GM12878 (cell line): Measurements from ENCODE around the gene SLC35F3. TPM values are rescaled to one million over a fixed set of nuclear protein-coding genes. Genes with fewer than 3 reads are reported as not detected.
"Not testable (repeated sequence)": the region's sequence is repeated elsewhere in the genome, so short reads cannot be mapped to it uniquely, and the experiment has no call there.

Experiments used
- ATAC-seq: fragments of 200-7000 bp; cut with Tn5 transposase; 3 replicates; pipeline ENCODE4 v1.9.1; 2020; ENCODE audit warnings: mild to moderate bottlenecking, moderate library complexity
- BruUV-seq: library from RNA; stranded (reverse); fragments of 400-500 nt; replicated peaks from 2 replicates; lab custom pipeline; 2021; lab: Mats Ljungman, UMichigan
- CTCF ChIA-PET: fragments of 300-600 bp; sonication (Branson Sonifier 250); formaldehyde crosslinking; extraction: SDS; loops from one replicate; lab custom pipeline; 2021; ENCODE audit warnings: inconsistent platforms; lab: Yijun Ruan, JAX
- POLR2A ChIA-PET: fragments of 350-600 bp; formaldehyde crosslinking; extraction: SDS; loops from one replicate; lab custom pipeline; 2021; ENCODE audit warnings: inconsistent platforms; lab: Charles Lee
- RAD21 ChIA-PET: fragments of 300-600 bp; sonication (Branson Sonifier 250); formaldehyde crosslinking; loops from one replicate; lab custom pipeline; 2023; ENCODE audit warnings: antibody characterized with exemption; ENCODE audit not compliant: unreplicated experiment; lab: Charles Lee
- SMC1A ChIA-PET: fragments of 300-600 bp; sonication (Branson Sonifier 250); formaldehyde crosslinking; loops from one replicate; lab custom pipeline; 2023; ENCODE audit not compliant: unreplicated experiment, uncharacterized antibody; lab: Charles Lee
- DNase-seq: peaks from one replicate; pipeline ENCODE4 v3.0.0-alpha.2; 2011; ENCODE audit warnings: low read depth, low spot score
- FAIRE-seq: peaks from 3 replicates; lab custom pipeline; 2011; peaks lifted over from hg19 to GRCh38; lab: Jason Lieb, UNC
- H2AFZ ChIP-seq: 2 replicates; pipeline ENCODE4 v1.6.0; 2011; ENCODE audit warnings: low read depth, low read length, control low read depth; ENCODE audit not compliant: control insufficient read depth
- H3K27ac ChIP-seq: 2 replicates; pipeline ENCODE4 v1.5.1; 2011; ENCODE audit warnings: control low read depth; ENCODE audit not compliant: control insufficient read depth, insufficient read depth
- H3K27me3 ChIP-seq, 2 experiments: replicated peaks in 1 of 2; 2 replicates each; pipeline versions ENCODE4 v1.6.0 to v1.6.1; 2011; ENCODE audit warnings: low read length in 1 of 2; ENCODE audit not compliant: control insufficient read depth in 2 of 2, insufficient read depth in 2 of 2
- H3K36me3 ChIP-seq, 2 experiments: 2 replicates each; pipeline ENCODE4 v1.5.1; 2011; ENCODE audit warnings: low read length in 1 of 2; ENCODE audit not compliant: control insufficient read depth in 2 of 2, insufficient read depth in 2 of 2
- H3K4me1 ChIP-seq: 2 replicates; pipeline ENCODE4 v1.6.1; 2011; ENCODE audit warnings: mild to moderate bottlenecking, low read length, moderate library complexity, mixed read lengths; ENCODE audit not compliant: control insufficient read depth, insufficient read depth
- H3K4me2 ChIP-seq: 2 replicates; pipeline ENCODE4 v1.6.0; 2011; ENCODE audit warnings: control low read depth; ENCODE audit not compliant: control insufficient read depth, insufficient read depth
- H3K4me3 ChIP-seq: fragments of 200-600 bp; sonication (generic); 2 replicates; pipeline ENCODE4 v1.5.1; 2016
- H3K79me2 ChIP-seq: 2 replicates; pipeline ENCODE4 v1.6.0; 2011; ENCODE audit warnings: low read length; ENCODE audit not compliant: control insufficient read depth, insufficient read depth
- H3K9ac ChIP-seq: 2 replicates; pipeline ENCODE4 v1.8.0; 2011; ENCODE audit warnings: low read length, control low read depth, mixed read lengths; ENCODE audit not compliant: control insufficient read depth, insufficient read depth
- H3K9me3 ChIP-seq: replicated peaks from 3 replicates; pipeline ENCODE4 v1.5.1; 2011; ENCODE audit warnings: mild to moderate bottlenecking, low read length; ENCODE audit not compliant: control insufficient read depth, insufficient read depth
- H4K20me1 ChIP-seq: 2 replicates; pipeline ENCODE4 v1.6.0; 2011; ENCODE audit not compliant: control insufficient read depth, insufficient read depth
- ATF3 ChIP-seq: IDR thresholded peaks from 2 replicates; pipeline ENCODE4 v1.6.1; 2011; ENCODE audit warnings: low read depth, mild to moderate bottlenecking, low read length, moderate library complexity, borderline replicate concordance; ENCODE audit errors: extremely low read depth
- BRCA1 ChIP-seq: IDR thresholded peaks from 2 replicates; pipeline ENCODE4 v1.6.1; 2011; ENCODE audit warnings: low read depth, low read length, improper control_type of control experiment
- JUNB ChIP-seq: IDR thresholded peaks from 2 replicates; pipeline ENCODE4 v1.6.1; 2016; ENCODE audit warnings: antibody characterized with exemption, mild to moderate bottlenecking
- SKIL ChIP-seq: fragments of 450-650 bp; IDR thresholded peaks from 2 replicates; pipeline ENCODE4 v1.6.1; 2017; ENCODE audit warnings: mild to moderate bottlenecking, low read depth, inconsistent platforms; ENCODE audit not compliant: poor library complexity, severe bottlenecking
- SP1 ChIP-seq: IDR thresholded peaks from one replicate; pipeline ENCODE4 v1.6.1; 2011; ENCODE audit warnings: low read depth, low read length
- TCF12 ChIP-seq: IDR thresholded peaks from 2 replicates; pipeline ENCODE4 v1.6.1; 2011; ENCODE audit warnings: low read depth, mild to moderate bottlenecking, low read length
- ZNF24 ChIP-seq: fragments of 450-650 bp; IDR thresholded peaks from 2 replicates; pipeline ENCODE4 v1.6.1; 2017; ENCODE audit warnings: antibody characterized with exemption, mild to moderate bottlenecking
- ZNF274 ChIP-seq: IDR thresholded peaks from one replicate; pipeline ENCODE4 v1.8.0; 2011; ENCODE audit not compliant: insufficient read length, insufficient read depth
- WGBS: methylation state at CpG from one replicate; pipeline ENCODE4 v1.1.6; 2016; ENCODE audit warnings: low lambda C conversion rate; ENCODE audit not compliant: insufficient replicate concordance, insufficient coverage; ENCODE audit errors: missing lambda C conversion rate; 5-methylcytosine and 5-hydroxymethylcytosine counted together
- in situ Hi-C: fragments of 300-500 bp; cut with MboI; formaldehyde crosslinking; loops from 9 replicates; pipeline ENCODE4 v1.14.3; 2018; ENCODE audit warnings: mixed read lengths
- intact Hi-C: fragments of 100-400 bp; cut with micrococcal nuclease; formaldehyde crosslinking; loops from one replicate; pipeline ENCODE4 v1.14.2; 2022; ENCODE audit not compliant: unreplicated experiment
- polyA plus RNA-seq, 11 experiments: library from polyadenylated mRNA; depleted of rRNA in 4 of 11; unstranded in 6 of 11; stranded (reverse) in 5 of 11; fragments of >200 nt; fragmentation: Nextera tagmentation in 4 of 11; fragmentation: Illumina TruSeq in 1 of 11; extraction: Ambion mirVana in 4 of 11; extraction: Trizol in 1 of 11; gene quantifications; 1 replicate in 1 of 11; 2 replicates in 10 of 11; pipeline versions ENCODE4 v1.2.1 to v1.2.3, GENCODE V29; 2011 to 2016; ENCODE audit warnings: inconsistent platforms in 2 of 11, missing spikeins in 2 of 11, low read depth in 1 of 11
- total RNA-seq, 4 experiments: library from RNA; depleted of rRNA in 3 of 4; stranded (reverse); fragments of >200 nt in 3 of 4; fragmentation: Illumina TruSeq in 1 of 4; extraction: Trizol in 1 of 4; gene quantifications; 2 replicates each; pipeline versions ENCODE4 v1.2.1 to v1.2.3, GENCODE V29; 2013 to 2021

SLC35F3 gene
- total and polyA plus RNA-seq, 10 of the 15 experiments (the other 5 are each of a cell fraction or from before 2014, with no cell fraction given) = 1.0 to 8.6 (median 5.7) TPM

GRCh38 chr1:233885196-233885920 lies 19.1 kb upstream of the SLC35F3 start (continued):
- TF ChIP-seq SKIL (no peak), BRCA1 (no peak), SP1 (no peak), TCF12 (no peak), ATF3 (no peak), ZNF274 (no peak), ZNF24 (no peak), JUNB (no peak)

- H3K79me2 ChIP-seq, H4K20me1 ChIP-seq, BruUV-seq, H3K4me1 ChIP-seq, in situ Hi-C loops, H3K9ac ChIP-seq, intact Hi-C loops, H3K4me2 ChIP-seq, DNase-seq, H3K4me3 ChIP-seq, H2AFZ ChIP-seq, CTCF ChIA-PET, H3K27ac ChIP-seq, H3K36me3 ChIP-seq, H3K9me3 ChIP-seq, H3K27me3 ChIP-seq, SMC1A ChIA-PET, POLR2A ChIA-PET, RAD21 ChIA-PET, ATAC-seq, FAIRE-seq: not testable (repeated sequence)
- 18% methylated on average over 2 of the region's 2 CpGs for WGBS
Measured at GRCh38 chr1:233891151-233891550, 13.3 kb upstream of the SLC35F3 start.
